OCI-LY3 (cell line): Measurements from ENCODE around the gene EGFLAM.

Experiments
- H2AFZ ChIP-seq: fragments of 200-600, 300-600 bp; shearing (Covaris generic); 2 replicates; pipeline ENCODE4 v1.6.0; 2014; ENCODE audit warnings: antibody characterized with exemption, low read depth, low read length
- H3K27ac ChIP-seq: fragments of 200-600, 300-600 bp; sonication (generic); 2 replicates; pipeline ENCODE4 v1.5.1; 2014; ENCODE audit warnings: mild to moderate bottlenecking, low read length, moderate library complexity, mixed read lengths
- H3K27me3 ChIP-seq: fragments of 200-600, 300-600 bp; sonication (generic); 2 replicates; pipeline ENCODE4 v1.6.1; 2014; ENCODE audit warnings: low read depth, low read length, mixed read lengths
- H3K36me3 ChIP-seq: fragments of 200-600, 300-600 bp; sonication (generic); replicated peaks from 2 replicates; pipeline ENCODE3; 2014; ENCODE audit warnings: low read depth, low read length, mixed read lengths
- H3K4me1 ChIP-seq: fragments of 300-600, 200-600 bp; sonication (generic); 2 replicates; pipeline ENCODE4 v1.6.1; 2014; ENCODE audit warnings: low read length, mixed read lengths
- H3K4me2 ChIP-seq: fragments of 200-600, 300-600 bp; sonication (generic); 2 replicates; pipeline ENCODE4 v1.6.1; 2014; ENCODE audit warnings: low read length, mixed read lengths
- H3K4me3 ChIP-seq: fragments of 300-600, 200-600 bp; sonication (generic); 2 replicates; pipeline ENCODE4 v1.5.1; 2014; ENCODE audit warnings: antibody characterized with exemption, mild to moderate bottlenecking, low read length, moderate library complexity
- H3K79me2 ChIP-seq: fragments of 300-600, 200-600 bp; shearing (Covaris generic); 2 replicates; pipeline ENCODE4 v1.6.1; 2014; ENCODE audit warnings: mild to moderate bottlenecking, low read length, mixed read lengths
- H3K9ac ChIP-seq: fragments of 300-600, 200-600 bp; shearing (Covaris generic); 2 replicates; pipeline ENCODE4 v1.6.0; 2014; ENCODE audit warnings: mild to moderate bottlenecking, low read length, moderate library complexity
- H3K9me3 ChIP-seq: fragments of 200-600, 300-600 bp; shearing (Covaris generic); 2 replicates; pipeline ENCODE4 v1.6.1; 2014; ENCODE audit warnings: low read length, mixed read lengths; ENCODE audit not compliant: insufficient read depth
- H4K20me1 ChIP-seq: fragments of 200-600, 300-600 bp; sonication (generic); 2 replicates; pipeline ENCODE4 v1.6.1; 2016; ENCODE audit warnings: low read length, mixed read lengths; ENCODE audit not compliant: insufficient read depth
- CTCF ChIP-seq: fragments of 200-600, 300-600 bp; sonication (generic); IDR thresholded peaks from 2 replicates; pipeline ENCODE4 v1.5.1; 2014; ENCODE audit warnings: antibody characterized with exemption, low read length, low read depth
- EZH2phosphoT487 ChIP-seq: fragments of 200-600 bp; shearing (Covaris generic); IDR thresholded peaks from 2 replicates; pipeline ENCODE4 v1.6.1; 2018; ENCODE audit warnings: antibody characterized with exemption, mixed run types, low read depth

Gene EGFLAM

GRCh38 chr5:38274370-38274769, 16.0 kb downstream of the EGFLAM start:
- Histone ChIP-seq H3K36me3 (no peaks in the 10 kb centered on the region), H3K27me3 (no peaks in the 10 kb centered on the region), H3K4me1 (no peaks in the 10 kb centered on the region), H3K4me2 (no peak overlapping the region), H3K79me2 (no peaks in the 10 kb centered on the region), H3K9me3 (no peaks in the 10 kb centered on the region), H3K4me3 (no peak overlapping the region), H4K20me1 (no peaks in the 10 kb centered on the region), H3K27ac (no peak overlapping the region), H2AFZ (no peak overlapping the region), H3K9ac (no peak overlapping the region)
- TF ChIP-seq CTCF = no peak
- no peak for TF ChIP-seq EZH2phosphoT487

DNA sequence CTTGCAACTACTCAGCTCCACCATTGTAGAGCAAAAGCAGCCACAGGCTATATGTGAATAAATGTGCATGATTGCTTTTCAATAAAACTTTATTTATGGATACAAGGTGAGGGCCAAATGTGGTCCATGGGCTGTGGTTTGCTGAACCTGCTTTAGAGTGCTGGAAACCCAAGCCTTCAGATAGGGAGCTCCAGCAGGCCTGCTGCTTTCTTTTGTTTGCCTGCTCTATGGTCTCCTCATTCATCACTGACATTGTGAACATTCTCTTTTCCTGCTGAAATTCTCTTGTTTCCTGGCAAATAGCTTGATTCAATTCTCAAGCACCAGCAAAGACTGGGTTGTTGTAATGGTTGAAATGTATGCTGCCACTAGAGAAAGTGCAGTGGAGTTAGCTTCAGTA, 26.0 kb downstream of the EGFLAM start:
- H4K20me1 ChIP-seq = no peaks in the 10 kb centered on the region
- no peaks in the 10 kb centered on the region for H3K79me2 ChIP-seq
- H3K27ac ChIP-seq = no peak overlapping the region
- H3K36me3 ChIP-seq = no peaks in the 10 kb centered on the region
- no peaks in the 10 kb centered on the region for H3K27me3 ChIP-seq
- no peak overlapping the region for H2AFZ ChIP-seq
- no peaks in the 10 kb centered on the region for H3K4me1 ChIP-seq
- H3K4me3 ChIP-seq = no peak overlapping the region
- no peak overlapping the region for H3K4me2 ChIP-seq
- TF ChIP-seq EZH2phosphoT487 (no peak), CTCF (no peak)
- H3K9me3 ChIP-seq = no peaks in the 10 kb centered on the region
- no peak overlapping the region for H3K9ac ChIP-seq

DNA sequence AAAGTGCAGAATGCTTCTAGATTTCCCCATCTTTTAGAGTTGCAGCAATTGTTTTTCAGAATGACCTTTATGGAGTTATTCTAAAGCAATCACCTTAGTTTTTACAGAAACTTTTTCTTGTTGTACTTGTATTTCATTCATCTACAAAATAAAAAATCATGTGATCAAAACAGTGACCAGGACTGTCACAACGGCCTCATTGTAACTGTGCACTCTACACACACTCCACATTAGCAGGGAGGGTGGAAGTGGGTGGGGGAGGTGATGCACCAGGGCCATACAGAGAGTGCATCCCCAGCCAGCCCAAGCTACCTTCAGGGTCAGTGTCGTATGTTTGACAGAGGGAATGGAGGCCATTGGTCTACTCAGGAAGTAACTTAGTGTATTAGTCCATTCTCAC, 26.9 kb downstream of the EGFLAM start:
- Histone ChIP-seq H3K9me3 (no peaks in the 10 kb centered on the region), H3K36me3 (no peaks in the 10 kb centered on the region), H4K20me1 (no peaks in the 10 kb centered on the region), H3K27ac (no peak overlapping the region), H3K79me2 (no peaks in the 10 kb centered on the region), H3K4me1 (no peaks in the 10 kb centered on the region), H2AFZ (no peak overlapping the region), H3K27me3 (no peaks in the 10 kb centered on the region), H3K4me2 (no peak overlapping the region), H3K4me3 (no peak overlapping the region), H3K9ac (no peak overlapping the region)
- TF ChIP-seq CTCF (no peak), EZH2phosphoT487 (no peak)

DNA sequence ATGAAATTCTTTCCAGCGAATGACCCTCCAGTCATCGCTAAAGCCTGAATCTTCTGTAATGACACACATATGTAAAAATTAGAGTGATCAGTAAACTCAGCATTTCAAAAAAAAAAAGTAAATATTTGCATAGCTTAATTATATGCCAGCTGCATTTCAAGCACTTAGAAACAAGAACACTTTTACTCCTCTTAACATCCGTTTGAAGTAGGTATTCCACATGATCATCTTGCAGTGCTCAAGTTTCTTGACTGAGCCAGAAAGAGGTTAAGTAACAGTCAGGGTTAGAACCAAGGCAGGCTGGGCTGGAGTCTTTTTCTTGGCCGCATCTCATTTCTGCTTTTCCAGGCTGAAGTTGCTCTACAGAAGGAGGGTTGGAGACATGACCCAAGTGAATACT, 27.6 kb downstream of the EGFLAM start:
- Histone ChIP-seq H3K27ac (no peak overlapping the region), H3K4me1 (no peaks in the 10 kb centered on the region), H3K4me3 (no peak overlapping the region), H3K9me3 (no peaks in the 10 kb centered on the region), H3K4me2 (no peak overlapping the region), H3K36me3 (no peaks in the 10 kb centered on the region), H4K20me1 (no peaks in the 10 kb centered on the region), H2AFZ (no peak overlapping the region), H3K27me3 (no peaks in the 10 kb centered on the region), H3K79me2 (no peaks in the 10 kb centered on the region), H3K9ac (no peak overlapping the region)
- TF ChIP-seq CTCF = no peak
